NB4 (cell line): Measurements from ENCODE around the gene RPS15.

Source experiments
- DNase-seq: peaks from one replicate; pipeline ENCODE4 v3.0.0; 2010; ENCODE audit warnings: low read depth
- H3K4me3 ChIP-seq: one replicate; pipeline ENCODE4 v1.5.1; 2011; ENCODE audit warnings: mild to moderate bottlenecking, low read depth, low read length, moderate library complexity
- CTCF ChIP-seq: IDR thresholded peaks from one replicate; pipeline ENCODE4 v1.5.1; 2012; ENCODE audit warnings: low read depth, low read length
- MYC ChIP-seq: IDR thresholded peaks from 2 replicates; pipeline ENCODE4 v1.6.1; 2011; ENCODE audit warnings: low read depth, low read length
- POLR2A ChIP-seq: IDR thresholded peaks from 2 replicates; pipeline ENCODE4 v1.6.1; 2011; ENCODE audit warnings: mild to moderate bottlenecking; ENCODE audit not compliant: insufficient read length; ENCODE audit errors: extremely low read depth
- TF ChIP-seq, protein P1 (sequence below): IDR thresholded peaks from 2 replicates; pipeline ENCODE4 v1.6.1; 2011; ENCODE audit warnings: low read depth, low read length

The RPS15 gene

DNA sequence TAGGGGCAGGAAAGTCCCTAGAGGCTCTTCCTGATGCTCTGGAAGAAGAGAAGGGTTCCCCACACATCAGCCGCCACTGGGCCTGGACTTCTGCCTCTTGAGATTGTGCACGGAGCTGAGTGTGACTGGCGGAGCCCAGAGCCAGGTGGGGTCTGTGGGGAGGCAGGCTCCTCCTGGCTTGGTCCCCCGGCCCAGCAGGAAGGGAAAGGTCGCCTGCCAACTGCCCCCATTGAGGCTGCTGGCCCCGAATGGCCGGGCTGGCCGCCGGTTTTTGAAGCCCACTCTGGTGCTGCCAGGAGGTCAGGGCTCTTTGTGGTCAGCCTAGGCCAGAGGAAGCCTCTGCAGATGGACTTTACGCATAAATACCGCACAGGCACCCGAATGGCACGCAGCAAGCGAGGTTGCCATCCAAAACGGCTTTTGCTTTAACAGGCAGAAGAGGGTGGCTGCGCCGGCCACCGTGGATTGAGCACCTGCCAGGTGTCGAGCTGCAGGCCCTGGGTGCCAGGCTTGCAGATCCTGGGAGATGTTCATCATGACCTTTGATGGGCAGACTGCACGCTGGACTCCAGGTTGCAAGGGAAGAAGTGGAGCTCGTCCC is 25.8 kb upstream of the RPS15 start:
- TF ChIP-seq MYC, result no peak
- TF ChIP-seq CTCF, result no peak
- TF ChIP-seq, protein P1, sequence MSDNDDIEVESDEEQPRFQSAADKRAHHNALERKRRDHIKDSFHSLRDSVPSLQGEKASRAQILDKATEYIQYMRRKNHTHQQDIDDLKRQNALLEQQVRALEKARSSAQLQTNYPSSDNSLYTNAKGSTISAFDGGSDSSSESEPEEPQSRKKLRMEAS, result no peak
- no peak for TF ChIP-seq POLR2A
- DNase-seq, result no peak
- no peak overlapping the region for H3K4me3 ChIP-seq

- DNase-seq, result no peak
- TF ChIP-seq CTCF, result no peak
- no peak for TF ChIP-seq POLR2A
- TF ChIP-seq MYC, result no peak
- TF ChIP-seq, protein P1, result no peak
These were observed 25.0 kb upstream of the RPS15 start for GRCh38 chr19:1412995-1413800.

DNA sequence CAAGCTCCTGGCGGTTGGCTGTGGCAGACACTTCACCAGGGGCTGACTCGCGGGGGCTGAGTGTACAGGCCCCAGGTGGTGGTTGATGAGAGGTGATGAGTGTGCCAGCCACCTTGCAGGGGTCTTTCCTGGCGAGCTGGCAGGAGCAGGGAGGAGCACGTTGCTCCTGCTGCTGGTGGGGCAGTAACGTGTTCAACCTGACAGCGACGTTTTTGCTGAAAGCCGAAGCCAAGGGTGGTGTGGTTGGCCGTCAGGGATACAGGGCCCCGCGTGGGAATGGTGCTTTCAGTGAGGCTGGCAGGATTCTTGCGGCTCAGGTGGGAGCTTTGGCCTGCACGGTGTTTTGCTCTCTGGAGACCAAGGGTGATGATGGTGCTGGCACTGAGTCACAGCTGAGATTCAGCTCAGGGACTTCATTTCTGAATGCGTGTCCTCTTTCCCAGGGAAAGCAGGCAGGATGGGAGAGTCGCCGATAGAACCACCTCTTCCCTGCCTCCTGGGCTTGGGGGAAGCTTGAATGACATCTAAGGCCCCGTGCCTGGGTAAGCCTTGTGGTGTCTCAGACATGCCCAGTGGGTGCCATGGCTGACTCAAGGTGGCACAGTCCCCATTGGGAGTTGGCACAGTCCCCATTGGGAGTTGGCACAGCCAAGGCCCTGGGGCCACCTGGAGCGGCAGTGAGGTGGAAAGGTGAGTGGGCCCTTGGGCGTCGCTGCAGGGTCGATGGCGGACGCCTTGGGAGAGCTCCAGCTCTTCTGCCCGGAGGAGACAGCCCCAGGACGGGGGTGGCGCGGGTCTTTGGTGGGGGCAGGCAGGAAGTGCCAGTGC is 22.0 kb upstream of the RPS15 start:
- DNase-seq, result no peak
- H3K4me3 ChIP-seq, result no peak overlapping the region
- TF ChIP-seq, protein P1, result no peak
- TF ChIP-seq MYC (no peak), POLR2A (no peak), CTCF (no peak)

More at GRCh38 chr19:1412995-1413800, 25.0 kb upstream of the RPS15 start:
- H3K4me3 ChIP-seq, result no peak overlapping the region

- TF ChIP-seq POLR2A (no peak), CTCF (no peak), MYC (no peak)
- TF ChIP-seq, protein P1, result no peak
- no peak for DNase-seq
- H3K4me3 ChIP-seq, result no peak overlapping the region
These were observed 21.1 kb upstream of the RPS15 start for GRCh38 chr19:1417145-1417544.

DNA sequence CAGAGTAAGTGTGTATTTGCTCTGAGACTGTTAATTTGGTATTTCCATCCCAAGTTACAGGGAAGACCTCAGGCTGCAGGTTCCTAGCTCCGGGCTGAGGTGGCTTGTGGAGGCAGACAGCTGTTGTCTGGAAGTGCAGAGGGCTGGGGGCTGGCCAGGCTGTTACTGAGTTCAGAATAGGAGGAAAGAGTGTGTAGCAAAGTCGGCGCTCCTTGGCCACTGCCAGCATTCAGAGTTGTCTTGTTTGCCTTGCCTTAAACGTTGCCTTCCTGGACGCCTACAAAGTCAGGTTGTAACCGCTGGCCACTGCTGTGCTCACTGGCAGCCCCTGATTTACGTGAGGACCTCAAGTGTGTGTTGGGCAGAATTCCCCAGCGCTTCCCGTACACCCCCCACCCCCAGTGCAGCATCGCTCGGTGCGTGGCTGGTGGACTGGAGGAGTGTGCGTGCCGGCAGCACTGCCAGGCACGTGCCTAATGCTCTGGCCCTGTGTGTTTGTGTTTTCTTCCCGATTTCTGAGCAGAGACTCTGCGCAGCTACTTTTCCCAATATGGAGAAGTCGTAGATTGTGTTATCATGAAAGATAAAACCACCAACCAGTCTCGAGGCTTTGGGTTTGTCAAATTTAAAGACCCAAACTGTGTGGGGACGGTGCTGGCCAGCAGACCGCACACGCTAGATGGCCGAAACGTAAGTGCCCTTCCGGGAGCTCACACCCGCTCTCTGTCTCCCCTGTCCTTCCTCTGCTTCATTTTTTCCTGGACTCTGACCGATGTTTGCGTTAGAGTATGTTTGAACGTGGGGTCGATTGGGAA is 20.3 kb upstream of the RPS15 start:
- no peak overlapping the region for H3K4me3 ChIP-seq
- no peak for TF ChIP-seq MYC
- no peak for TF ChIP-seq POLR2A
- TF ChIP-seq, protein P1, result no peak
- no peak for TF ChIP-seq CTCF
- DNase-seq, result no peak
